Parathyroid adenoma (tissue), 2 donors: Measurements from ENCODE around the gene CDH4.

Experiments
- H2AFZ ChIP-seq: fragments of 300-600 bp; sonication (generic); one replicate; pipeline ENCODE4 v1.7.0; 2017; ENCODE audit warnings: antibody characterized with exemption, mild to moderate bottlenecking
- H3K27ac ChIP-seq: fragments of 300-600 bp; sonication (generic); one replicate; pipeline ENCODE4 v1.7.0; 2017
- H3K27me3 ChIP-seq: fragments of 300-600 bp; sonication (generic); one replicate; pipeline ENCODE4 v1.7.0; 2017; ENCODE audit warnings: low read length; ENCODE audit not compliant: control insufficient read depth, insufficient read depth
- H3K36me3 ChIP-seq: fragments of 300-600 bp; sonication (generic); one replicate; pipeline ENCODE4 v1.7.0; 2017; ENCODE audit warnings: low read length; ENCODE audit not compliant: control insufficient read depth, insufficient read depth
- H3K4me1 ChIP-seq: fragments of 300-600 bp; sonication (generic); one replicate; pipeline ENCODE4 v1.7.0; 2017; ENCODE audit warnings: control low read depth
- H3K4me2 ChIP-seq: fragments of 300-600 bp; sonication (generic); one replicate; pipeline ENCODE4 v1.7.0; 2017; ENCODE audit warnings: low read length
- H3K4me3 ChIP-seq: fragments of 300-600 bp; sonication (generic); one replicate; pipeline ENCODE4 v1.7.0; 2017; ENCODE audit warnings: low read depth, low read length
- H3K79me2 ChIP-seq: fragments of 300-600 bp; sonication (generic); one replicate; pipeline ENCODE4 v1.7.0; 2017; ENCODE audit warnings: control low read depth
- H3K9ac ChIP-seq: fragments of 300-600 bp; sonication (generic); one replicate; pipeline ENCODE4 v1.7.0; 2017; ENCODE audit warnings: mild to moderate bottlenecking
- H3K9me3 ChIP-seq: fragments of 300-600 bp; sonication (generic); one replicate; pipeline ENCODE4 v1.7.0; 2017; ENCODE audit warnings: low read length; ENCODE audit not compliant: control insufficient read depth
- CTCF ChIP-seq: fragments of 300-600 bp; sonication (generic); IDR thresholded peaks from one replicate; pipeline ENCODE4 v1.7.0; 2017; ENCODE audit warnings: antibody characterized with exemption, mild to moderate bottlenecking
- donor health status: primary hyperparathyroidism.

Gene CDH4

GRCh38 chr20:61437280-61438206, 185.5 kb downstream of the CDH4 start:
- no peak for TF ChIP-seq CTCF
- no peak overlapping the region for H2AFZ ChIP-seq
- H3K9me3 ChIP-seq = no peaks in the 10 kb centered on the region
- no peak overlapping the region for H3K9ac ChIP-seq
- H3K27me3 ChIP-seq = no peaks in the 10 kb centered on the region
- H3K79me2 ChIP-seq = no peaks in the 10 kb centered on the region
- H3K4me3 ChIP-seq = no peak overlapping the region
- H3K4me2 ChIP-seq = no peak overlapping the region
- H3K27ac ChIP-seq = no peak overlapping the region
- H3K36me3 ChIP-seq = no peaks in the 10 kb centered on the region
- no peaks in the 10 kb centered on the region for H3K4me1 ChIP-seq

GRCh38 chr20:61438285-61438684, 186.2 kb downstream of the CDH4 start:
- Histone ChIP-seq H3K4me1 (no peaks in the 10 kb centered on the region), H3K9ac (no peak overlapping the region), H3K4me2 (no peak overlapping the region), H3K79me2 (no peaks in the 10 kb centered on the region), H3K9me3 (no peaks in the 10 kb centered on the region), H3K27me3 (no peaks in the 10 kb centered on the region), H3K4me3 (no peak overlapping the region), H3K36me3 (no peaks in the 10 kb centered on the region), H2AFZ (no peak overlapping the region), H3K27ac (no peak overlapping the region)
- TF ChIP-seq CTCF = no peak

- Histone ChIP-seq H3K27ac (no peak overlapping the region), H3K9ac (no peak overlapping the region), H3K79me2 (no peaks in the 10 kb centered on the region), H3K27me3 (no peaks in the 10 kb centered on the region), H2AFZ (no peak overlapping the region), H3K4me3 (no peak overlapping the region), H3K4me1 (no peaks in the 10 kb centered on the region), H3K4me2 (no peak overlapping the region), H3K36me3 (no peaks in the 10 kb centered on the region), H3K9me3 (no peaks in the 10 kb centered on the region)
- no peak for TF ChIP-seq CTCF
Measured at GRCh38 chr20:61439251-61439650, 187.2 kb downstream of the CDH4 start.

GRCh38 chr20:61440548-61441055, 188.5 kb downstream of the CDH4 start:
- TF ChIP-seq CTCF = no peak

GRCh38 chr20:61441537-61441936, 189.5 kb downstream of the CDH4 start:
- Histone ChIP-seq H2AFZ (no peak overlapping the region), H3K27me3 (no peaks in the 10 kb centered on the region)

More at GRCh38 chr20:61440548-61441055, 188.5 kb downstream of the CDH4 start:
- Histone ChIP-seq H3K4me3 (no peak overlapping the region), H3K9me3 (no peaks in the 10 kb centered on the region), H3K9ac (no peak overlapping the region), H3K79me2 (no peaks in the 10 kb centered on the region), H3K4me2 (no peak overlapping the region), H3K27me3 (no peaks in the 10 kb centered on the region), H3K4me1 (no peaks in the 10 kb centered on the region), H2AFZ (no peak overlapping the region), H3K36me3 (no peaks in the 10 kb centered on the region), H3K27ac (no peak overlapping the region)

More at GRCh38 chr20:61441537-61441936, 189.5 kb downstream of the CDH4 start:
- Histone ChIP-seq H3K79me2 (no peaks in the 10 kb centered on the region), H3K4me2 (no peak overlapping the region), H3K9me3 (no peaks in the 10 kb centered on the region), H3K4me3 (no peak overlapping the region), H3K4me1 (no peaks in the 10 kb centered on the region), H3K9ac (no peak overlapping the region), H3K27ac (no peak overlapping the region), H3K36me3 (no peaks in the 10 kb centered on the region)
- no peak for TF ChIP-seq CTCF
